Islet precursor cell (in vitro differentiated cells): ENCODE data around the gene NRF1.
"Not testable (repeated sequence)": the region's sequence is repeated elsewhere in the genome, so short reads cannot be mapped to it uniquely, and the experiment has no call there.

ENCODE experiments used
- DNase-seq: peaks from one replicate; pipeline ENCODE4 v3.0.0-alpha.2; 2018

The NRF1 gene

DNA sequence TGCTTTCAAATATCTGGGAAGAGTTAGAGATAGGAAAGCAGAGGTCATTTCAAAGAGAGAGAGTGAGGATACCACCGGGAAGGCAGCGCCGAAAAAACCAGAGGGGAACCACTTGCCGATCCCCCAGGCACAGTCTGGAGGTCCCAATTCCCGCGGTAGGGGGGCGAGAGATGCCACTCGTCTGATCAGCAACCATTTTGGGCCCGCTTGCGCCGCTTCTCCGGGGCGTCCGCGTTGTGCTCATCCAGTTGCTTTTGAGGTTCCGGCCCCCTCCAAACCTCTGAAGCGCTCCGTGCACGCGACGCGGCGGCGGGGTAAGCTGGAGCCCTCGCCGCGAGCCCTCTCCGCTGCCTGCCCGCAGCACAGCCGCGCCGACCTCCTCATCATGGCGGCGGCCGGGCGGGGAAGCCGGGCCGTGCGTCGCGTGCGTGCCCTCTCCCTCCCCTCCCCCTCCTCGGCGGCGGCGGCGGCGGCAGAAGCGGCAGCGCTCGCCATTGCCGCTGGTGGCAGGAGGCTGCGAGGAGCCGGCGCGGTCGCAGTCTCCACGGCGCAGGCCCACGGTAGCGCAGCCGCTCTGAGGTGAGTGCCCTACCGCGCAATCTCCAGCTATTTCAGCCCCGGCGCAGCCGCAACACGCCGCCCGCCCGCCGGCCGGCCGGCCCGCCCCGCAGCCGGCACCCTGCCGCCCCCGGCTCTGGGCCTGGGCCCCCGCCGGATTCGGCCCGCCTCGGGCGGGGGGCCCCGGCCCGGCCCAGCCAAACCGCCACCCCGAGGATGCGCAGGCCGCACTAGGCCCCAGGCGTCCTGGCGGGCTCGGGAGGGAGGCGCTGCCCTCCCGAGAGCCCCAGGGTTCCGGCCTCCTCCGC, at the start of gene NRF1:
NRF1 (plus strand) TSS at position 475 of the 866 bp plus-strand sequence. CDS start 45,632 bp downstream, outside the sequence.
- DNase-seq: peak; percentile 93

- DNase-seq: not testable (repeated sequence)
Measured at GRCh38 chr7:129566323-129566722, 45.2 kb upstream of the NRF1 start.

- DNase-seq: no peak
Measured at GRCh38 chr7:129567377-129567776, 44.1 kb upstream of the NRF1 start.

DNA sequence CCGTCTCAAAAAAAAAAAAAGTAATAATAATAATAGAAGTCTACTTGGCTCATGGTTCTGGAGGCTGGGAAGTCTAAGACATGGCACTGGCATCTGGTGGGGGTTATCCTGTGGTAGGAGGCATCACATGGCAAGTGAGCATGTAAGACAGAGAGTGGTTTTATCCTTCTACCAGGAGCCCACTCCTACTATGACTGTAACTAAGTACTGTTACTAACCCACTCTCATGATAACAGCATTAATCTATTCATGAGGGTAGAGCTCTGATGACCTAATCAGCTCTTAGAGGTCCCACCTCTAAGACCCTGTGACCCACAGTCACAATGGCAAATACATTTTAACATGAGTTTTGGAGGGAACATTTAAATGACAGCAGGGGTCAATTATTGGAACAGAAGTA, 43.3 kb upstream of the NRF1 start:
- no peak for DNase-seq

DNA sequence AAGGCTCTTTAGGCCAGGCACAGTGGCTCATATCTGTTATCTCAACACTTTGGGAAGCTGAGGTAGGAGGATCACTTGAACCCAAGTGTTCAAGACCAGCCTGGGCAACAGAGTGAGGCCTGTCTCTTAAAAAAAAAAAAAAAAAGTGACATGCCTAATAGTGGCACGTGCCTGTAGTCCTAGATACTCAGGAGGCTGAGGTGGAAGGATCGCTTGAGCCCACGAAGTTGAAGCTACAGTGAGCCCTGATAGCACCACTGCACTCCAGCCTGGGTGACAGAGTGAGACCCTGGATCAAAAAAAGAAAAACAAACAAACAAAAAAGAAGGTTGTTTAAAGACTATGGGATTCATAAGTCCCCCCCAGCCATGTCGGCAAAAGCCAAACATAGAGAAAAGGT, 42.2 kb upstream of the NRF1 start:
- no peak for DNase-seq

GRCh38 chr7:129569811-129570215, 41.7 kb upstream of the NRF1 start:
- peak; percentile 87 for DNase-seq

DNA sequence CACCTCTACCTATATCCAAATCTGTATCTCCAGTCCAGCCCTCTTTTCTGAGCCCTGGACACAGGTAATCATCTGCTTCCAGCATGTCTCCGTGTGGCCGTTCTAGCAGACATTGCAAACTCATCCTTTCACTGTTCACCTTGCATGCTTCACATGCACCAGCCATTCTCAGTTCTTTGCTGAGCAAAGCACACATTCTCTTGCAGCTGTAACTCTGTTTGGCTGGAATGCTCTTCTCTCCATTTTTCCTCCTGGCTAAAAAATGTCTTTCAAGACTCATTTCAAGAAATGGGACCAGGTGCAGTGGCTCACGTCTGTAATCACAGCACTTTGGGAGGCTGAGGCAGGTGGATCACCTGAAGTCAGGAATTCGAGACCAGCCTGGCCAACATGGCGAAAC, 40.3 kb upstream of the NRF1 start:
- no peak for DNase-seq

GRCh38 chr7:129572205-129572604, 39.3 kb upstream of the NRF1 start:
- no peak for DNase-seq

GRCh38 chr7:129574487-129574886, 37.0 kb upstream of the NRF1 start:
- no peak for DNase-seq

GRCh38 chr7:129575699-129576098, 35.8 kb upstream of the NRF1 start:
- DNase-seq: no peak

GRCh38 chr7:129576138-129576537, 35.4 kb upstream of the NRF1 start:
- no peak for DNase-seq

DNA sequence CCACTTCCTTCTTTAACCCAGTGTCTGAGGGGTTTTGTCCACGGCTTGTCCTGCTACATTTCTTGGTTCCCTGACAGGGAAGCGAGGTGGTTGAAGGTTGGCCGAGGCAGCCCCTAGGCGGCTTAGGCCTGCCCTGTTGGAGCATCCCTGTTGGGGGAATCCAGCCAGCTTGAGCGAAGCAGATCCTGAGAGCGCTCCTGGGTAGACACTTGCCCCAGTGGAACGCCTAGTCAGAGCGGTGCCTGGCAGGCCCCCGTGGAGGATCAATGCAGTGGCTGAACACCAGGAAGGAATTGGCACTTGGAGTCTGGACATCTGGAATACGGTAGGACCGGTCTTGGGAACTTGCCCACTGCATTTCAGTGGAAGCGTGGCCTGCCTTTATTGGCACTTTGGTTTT, 32.7 kb upstream of the NRF1 start:
- no peak for DNase-seq

- not testable (repeated sequence) for DNase-seq
Measured at GRCh38 chr7:129586179-129586578, 25.3 kb upstream of the NRF1 start.

DNA sequence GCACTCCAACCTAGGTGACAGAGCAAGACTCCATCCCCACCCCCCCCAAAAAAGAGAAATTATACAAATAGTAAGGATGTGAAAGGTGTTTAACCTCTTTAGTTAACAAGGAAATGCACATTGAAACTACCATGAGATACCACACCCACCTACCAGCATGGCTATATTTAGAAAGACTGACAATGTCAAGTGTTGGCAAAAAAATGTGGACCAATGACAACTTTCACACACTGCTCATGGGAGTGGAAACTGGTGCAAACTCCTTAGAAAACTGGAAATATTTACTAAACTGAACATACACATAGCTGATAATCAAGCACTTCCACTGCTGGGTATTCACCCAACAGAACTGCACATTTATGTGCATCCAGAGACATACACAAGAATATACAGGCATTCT, 23.3 kb upstream of the NRF1 start:
- no peak for DNase-seq

GRCh38 chr7:129591868-129592267, 19.7 kb upstream of the NRF1 start:
- DNase-seq: no peak

DNA sequence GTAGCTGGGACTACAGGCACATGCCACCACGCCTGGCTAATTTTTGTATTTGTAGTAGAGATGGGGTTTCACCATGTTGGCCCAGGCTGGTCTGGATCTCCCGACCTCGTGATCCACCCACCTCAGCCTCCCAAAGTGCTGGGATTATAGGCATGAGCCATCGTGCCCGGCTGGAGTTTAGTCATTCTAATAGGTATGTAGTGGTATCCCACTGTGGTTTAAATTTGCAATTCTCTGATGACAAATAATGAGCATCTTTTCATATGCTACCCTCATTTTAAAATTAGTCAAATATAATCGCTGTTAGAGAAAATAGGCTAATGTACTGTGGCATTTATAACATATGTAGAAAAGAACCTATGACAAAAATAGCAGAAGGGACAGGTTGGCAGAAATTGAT, 15.1 kb upstream of the NRF1 start:
- DNase-seq: not testable (repeated sequence)

DNA sequence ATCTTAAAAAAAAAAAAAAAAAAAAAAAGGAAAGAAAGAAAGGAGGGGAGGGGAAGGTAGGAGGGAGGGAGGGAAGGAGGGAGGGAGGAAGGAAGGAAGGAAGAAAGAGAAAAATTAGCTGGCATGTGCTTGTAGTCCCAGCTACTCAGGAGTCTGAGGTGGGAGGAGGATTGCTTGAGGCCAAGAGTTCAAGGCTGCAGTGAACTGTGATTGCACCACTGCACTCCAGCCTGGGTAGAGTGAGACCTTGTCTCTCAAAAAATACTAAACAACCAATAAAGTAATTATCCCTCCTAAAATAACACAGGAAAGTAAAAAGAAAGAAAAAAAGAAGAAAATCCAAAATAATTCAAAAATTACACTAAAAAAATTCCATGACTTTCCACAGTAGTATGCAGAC, 13.8 kb upstream of the NRF1 start:
- DNase-seq: no peak

GRCh38 chr7:129599174-129599573, 12.3 kb upstream of the NRF1 start:
- no peak for DNase-seq

- DNase-seq: not testable (repeated sequence)
Measured at GRCh38 chr7:129603594-129603993, 7.9 kb upstream of the NRF1 start.

DNA sequence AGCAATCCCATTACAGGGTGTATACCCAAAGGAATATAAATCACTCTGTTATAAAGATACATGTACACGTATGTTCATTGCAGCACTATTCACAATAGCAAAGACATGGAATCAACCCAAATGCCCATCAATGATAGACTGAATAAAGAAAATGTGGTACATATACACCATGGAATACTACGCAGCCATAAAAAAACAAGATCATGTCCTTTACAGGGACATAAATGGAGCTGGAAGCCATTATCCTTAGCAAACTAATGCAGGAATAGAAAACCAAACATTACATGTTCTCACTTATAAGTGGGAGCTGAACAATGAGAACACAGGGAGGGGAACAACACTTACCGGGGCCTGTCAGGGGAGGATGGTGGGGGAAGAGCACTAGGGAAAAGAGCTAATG, 7.5 kb upstream of the NRF1 start:
- DNase-seq: not testable (repeated sequence)

- DNase-seq: no peak
Measured at GRCh38 chr7:129604713-129605437, 6.6 kb upstream of the NRF1 start.

GRCh38 chr7:129605960-129606614, 5.4 kb upstream of the NRF1 start:
- no peak for DNase-seq

DNA sequence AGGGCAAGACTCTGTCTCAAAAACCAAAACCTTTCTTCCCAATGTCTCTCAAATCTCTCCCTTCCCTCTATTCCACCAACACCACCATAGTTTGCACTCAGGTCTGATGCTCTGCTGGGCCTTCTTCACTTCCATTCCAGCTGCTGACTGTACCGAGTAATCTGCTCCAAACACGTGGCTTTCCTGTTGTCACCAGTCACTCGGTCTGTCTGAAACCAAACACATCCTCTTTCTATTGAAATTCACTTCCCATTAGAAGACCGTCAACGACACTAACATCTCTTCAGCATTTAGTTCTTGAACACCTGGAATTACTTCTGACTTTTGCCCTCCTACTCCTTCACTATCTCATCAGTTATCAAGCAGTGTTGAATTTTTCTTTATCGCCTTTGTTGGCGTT, 4.7 kb upstream of the NRF1 start:
- DNase-seq: no peak
